ENCODE data around the gene ROBO1. TPM values are rescaled to one million over a fixed set of nuclear protein-coding genes. Genes with fewer than 3 reads are reported as not detected.

Gene ROBO1
- total and polyA plus RNA-seq, 2 of the 13 experiments (the other 11 are each of a cell fraction or from before 2014, with no cell fraction given), result 52.2 to 71.0 TPM

GRCh38 chr3:78872195-78872594 is 895.6 kb downstream of the ROBO1 start (continued):
- TF ChIP-seq ZNF646 (CRISPR knock-in tag; IDR thresholded peaks at IDR 0.05), result no peak
- no peak for TF ChIP-seq DMAP1 (CRISPR knock-in tag; IDR thresholded peaks at IDR 0.05)
- no peak for TF ChIP-seq ZBTB37 (CRISPR knock-in tag; IDR thresholded peaks at IDR 0.05)
- no peak for TF ChIP-seq ATF7-NPFF (CRISPR knock-in tag; IDR thresholded peaks at IDR 0.05; ENCODE audit: low read depth)
- TF ChIP-seq MTERF4 (CRISPR knock-in tag; IDR thresholded peaks at IDR 0.05), result no peak
- no peak for TF ChIP-seq MXI1 (IDR thresholded peaks at IDR 0.05; ENCODE audit: borderline replicate concordance, low read depth, low read length)
- TF ChIP-seq HBP1 (CRISPR knock-in tag; IDR thresholded peaks at IDR 0.05; ENCODE audit: low read depth), result no peak
- TF ChIP-seq TFDP1 (CRISPR knock-in tag; IDR thresholded peaks at IDR 0.05; ENCODE audit: borderline replicate concordance), result no peak
- TF ChIP-seq PHF5A (CRISPR knock-in tag; IDR thresholded peaks at IDR 0.05; ENCODE audit: low read depth, unreplicated experiment), result no peak
- no peak for TF ChIP-seq ZBTB20 (CRISPR knock-in tag; IDR thresholded peaks at IDR 0.05; ENCODE audit: borderline replicate concordance, low read depth)
- TF ChIP-seq SAP130 (CRISPR knock-in tag; IDR thresholded peaks at IDR 0.05; ENCODE audit: low read depth), result peak; percentile 56
- no peak for TF ChIP-seq HOXA9 (CRISPR knock-in tag; IDR thresholded peaks at IDR 0.05; ENCODE audit: borderline replicate concordance)
- TF ChIP-seq SNAI1 (CRISPR knock-in tag; IDR thresholded peaks at IDR 0.05; ENCODE audit: borderline replicate concordance), result no peak
- TF ChIP-seq E2F1 (CRISPR knock-in tag; IDR thresholded peaks at IDR 0.05), result no peak
- no peak for TF ChIP-seq MXD1 (CRISPR knock-in tag; IDR thresholded peaks at IDR 0.05)
- TF ChIP-seq KLF12 (CRISPR knock-in tag; IDR thresholded peaks at IDR 0.05; ENCODE audit: borderline replicate concordance), result no peak
